H1 (cell line): Measurements from ENCODE around the gene SEC24B. TPM values are rescaled to one million over a fixed set of nuclear protein-coding genes. Genes with fewer than 3 reads are reported as not detected.
"Not testable (repeated sequence)": the region's sequence is repeated elsewhere in the genome, so short reads cannot be mapped to it uniquely, and the experiment has no call there.

ENCODE experiments used
- CTCF ChIA-PET: fragments of 300-600 bp; sonication (Branson Sonifier 250); formaldehyde crosslinking; loops from one replicate; lab custom pipeline; 2021; ENCODE audit not compliant: partially characterized antibody; lab: Charles Lee
- POLR2A ChIA-PET: fragments of 300-600 bp; sonication (Branson Sonifier 250); formaldehyde crosslinking; loops from one replicate; lab custom pipeline; 2021; ENCODE audit warnings: inconsistent platforms; ENCODE audit not compliant: partially characterized antibody; lab: Charles Lee
- DNase-seq, 2 experiments: peaks; one replicate each; pipeline versions ENCODE4 v3.0.0 to v3.0.0-alpha.2; 2010 to 2022; ENCODE audit warnings: low spot score in 2 of 2, low read depth in 1 of 2, mixed read lengths in 1 of 2
- FAIRE-seq: peaks from 2 replicates; lab custom pipeline; 2011; peaks lifted over from hg19 to GRCh38; lab: Jason Lieb, UNC
- H2AFZ ChIP-seq: 2 replicates; pipeline ENCODE4 v1.8.1; 2012; ENCODE audit warnings: low read length, inconsistent platforms
- H2AK5ac ChIP-seq: 2 replicates; pipeline ENCODE4 v1.6.1; 2013; ENCODE audit warnings: low read depth, low read length
- H2BK120ac ChIP-seq: replicated peaks from 2 replicates; pipeline ENCODE3; 2013; ENCODE audit warnings: low read depth, low read length, inconsistent platforms
- H2BK12ac ChIP-seq: 2 replicates; pipeline ENCODE4 v1.6.1; 2013; ENCODE audit warnings: low read depth, low read length
- H2BK15ac ChIP-seq: 2 replicates; pipeline ENCODE4 v1.6.1; 2013; ENCODE audit warnings: low read length
- H2BK20ac ChIP-seq: 2 replicates; pipeline ENCODE4 v1.6.1; 2013; ENCODE audit warnings: low read length
- H2BK5ac ChIP-seq: 2 replicates; pipeline ENCODE4 v1.6.1; 2013; ENCODE audit warnings: low read depth, low read length
- H3K14ac ChIP-seq: 2 replicates; pipeline ENCODE4 v1.6.1; 2013; ENCODE audit warnings: inconsistent platforms; ENCODE audit not compliant: insufficient read length
- H3K18ac ChIP-seq: 2 replicates; pipeline ENCODE4 v1.6.1; 2013; ENCODE audit warnings: low read length; ENCODE audit errors: extremely low read depth
- H3K23ac ChIP-seq: 2 replicates; pipeline ENCODE4 v1.6.1; 2013; ENCODE audit warnings: inconsistent platforms; ENCODE audit not compliant: insufficient read length
- H3K23me2 ChIP-seq: 2 replicates; pipeline ENCODE4 v1.6.1; 2013; ENCODE audit warnings: low read depth, low read length
- H3K27ac ChIP-seq: 2 replicates; pipeline ENCODE4 v1.6.1; 2011; ENCODE audit warnings: low read depth, low read length, inconsistent platforms
- H3K27me3 ChIP-seq, 4 experiments: replicated peaks in 1 of 4; 1 replicate in 1 of 4; 2 replicates in 3 of 4; pipeline versions ENCODE4 v1.6.1 to v1.8.1; 2011 to 2013; ENCODE audit warnings: low read length in 3 of 4, mild to moderate bottlenecking in 3 of 4, inconsistent platforms in 2 of 4, mixed read lengths in 2 of 4, moderate library complexity in 1 of 4; ENCODE audit not compliant: control insufficient read depth in 3 of 4, insufficient read depth in 3 of 4; ENCODE audit errors: extremely low read depth in 1 of 4
- H3K36me3 ChIP-seq, 4 experiments: 2 replicates each; pipeline versions ENCODE4 v1.6.1 to v1.8.1; 2011 to 2013; ENCODE audit warnings: mild to moderate bottlenecking in 4 of 4, low read length in 3 of 4, moderate library complexity in 2 of 4, control low read depth in 1 of 4, inconsistent platforms in 1 of 4; ENCODE audit not compliant: insufficient read depth in 4 of 4, control insufficient read depth in 2 of 4
- H3K4ac ChIP-seq: replicated peaks from 2 replicates; pipeline ENCODE3; 2013; ENCODE audit warnings: low read length, low read depth, mixed read lengths, inconsistent platforms; ENCODE audit not compliant: insufficient read length
- H3K4me1 ChIP-seq, 4 experiments: replicated peaks in 1 of 4; 1 replicate in 1 of 4; 2 replicates in 3 of 4; pipeline versions ENCODE4 v1.6.1 to v1.8.1; 2011 to 2013; ENCODE audit warnings: low read length in 3 of 4, inconsistent platforms in 2 of 4, mixed read lengths in 1 of 4; ENCODE audit not compliant: insufficient read depth in 4 of 4, control insufficient read depth in 3 of 4
- H3K4me2 ChIP-seq, 2 experiments: 2 replicates each; pipeline versions ENCODE4 v1.6.1 to v1.8.1; 2011 to 2013; ENCODE audit warnings: low read depth in 2 of 2, low read length in 2 of 2, control low read depth in 1 of 2, inconsistent platforms in 1 of 2, mild to moderate bottlenecking in 1 of 2; ENCODE audit not compliant: insufficient read depth in 1 of 2
- H3K4me3 ChIP-seq, 4 experiments: fragments of 200-600, 300-600 bp in 1 of 4; sonication (generic), shearing (Covaris generic), sonication (Bioruptor Twin) in 1 of 4; 2 replicates each; pipeline versions ENCODE4 v1.5.1 to v1.8.1; 2011 to 2016; ENCODE audit warnings: low read length in 4 of 4, low read depth in 3 of 4, control low read depth in 2 of 4, inconsistent platforms in 2 of 4, mild to moderate bottlenecking in 2 of 4, mixed read lengths in 1 of 4, moderate library complexity in 1 of 4; ENCODE audit not compliant: insufficient read depth in 2 of 4; ENCODE audit errors: extremely low read depth in 1 of 4
- H3K56ac ChIP-seq: replicated peaks from 2 replicates; pipeline ENCODE3; 2013; ENCODE audit warnings: low read depth, mild to moderate bottlenecking, mixed read lengths, low read length, inconsistent platforms; ENCODE audit not compliant: insufficient read length
- H3K79me1 ChIP-seq: 2 replicates; pipeline ENCODE4 v1.6.1; 2013; ENCODE audit warnings: low read depth, low read length, control low read depth
- H3K79me2 ChIP-seq, 2 experiments: 2 replicates each; pipeline versions ENCODE4 v1.6.1 to v1.8.1; 2012 to 2013; ENCODE audit warnings: low read length in 2 of 2, mild to moderate bottlenecking in 2 of 2, inconsistent platforms in 1 of 2; ENCODE audit not compliant: insufficient read depth in 2 of 2, control insufficient read depth in 1 of 2
- H3K9ac ChIP-seq, 4 experiments: replicated peaks in 1 of 4; 1 replicate in 1 of 4; 2 replicates in 3 of 4; pipeline versions ENCODE4 v1.6.1 to v1.8.1; 2011 to 2013; ENCODE audit warnings: low read depth in 3 of 4, low read length in 3 of 4, control low read depth in 2 of 4, mild to moderate bottlenecking in 2 of 4, moderate library complexity in 2 of 4, inconsistent platforms in 1 of 4; ENCODE audit errors: extremely low read depth in 1 of 4
- H3K9me3 ChIP-seq, 2 experiments: 2 replicates each; pipeline versions ENCODE4 v1.6.1 to v1.8.1; 2012 to 2013; ENCODE audit warnings: mild to moderate bottlenecking in 2 of 2, moderate library complexity in 2 of 2, control low read depth in 1 of 2, inconsistent platforms in 1 of 2, low read depth in 1 of 2, low read length in 1 of 2, mixed read lengths in 1 of 2; ENCODE audit not compliant: insufficient read depth in 2 of 2
- H4K20me1 ChIP-seq, 2 experiments: replicated peaks in 1 of 2; 2 replicates each; pipeline versions ENCODE3 to v1.8.1; 2011 to 2013; ENCODE audit warnings: inconsistent platforms in 2 of 2, low read length in 2 of 2, mild to moderate bottlenecking in 1 of 2; ENCODE audit not compliant: insufficient read depth in 2 of 2, control insufficient read depth in 1 of 2
- H4K5ac ChIP-seq: 2 replicates; pipeline ENCODE4 v1.6.1; 2013; ENCODE audit warnings: low read length, low read depth, mixed read lengths, inconsistent platforms; ENCODE audit not compliant: insufficient read length
- H4K8ac ChIP-seq: 2 replicates; pipeline ENCODE4 v1.8.0; 2013; ENCODE audit warnings: mild to moderate bottlenecking, moderate library complexity, low read length, inconsistent platforms; ENCODE audit not compliant: insufficient read depth; ENCODE audit errors: extremely low read depth
- H4K91ac ChIP-seq: replicated peaks from 2 replicates; pipeline ENCODE3; 2013; ENCODE audit warnings: low read length, mixed read lengths, inconsistent platforms; ENCODE audit not compliant: insufficient read length
- WGBS, 2 experiments: shearing (Covaris generic) in 1 of 2; methylation state at CpG; one replicate each; pipeline versions ENCODE4 v1.1.6 to v1.1.7; 2013 to 2015; ENCODE audit warnings: low lambda C conversion rate in 2 of 2, mixed read lengths in 2 of 2, inconsistent platforms in 1 of 2, low coverage in 1 of 2, missing lambda C conversion rate in 1 of 2; ENCODE audit not compliant: insufficient replicate concordance in 2 of 2, insufficient coverage in 1 of 2, insufficient read length in 1 of 2; ENCODE audit errors: extremely low coverage in 1 of 2, missing lambda C conversion rate in 1 of 2; 5-methylcytosine and 5-hydroxymethylcytosine counted together
- polyA plus RNA-seq, 7 experiments: library from polyadenylated mRNA; depleted of rRNA in 3 of 7; stranded (reverse) in 5 of 7; unstranded in 2 of 7; fragments of >200 nt in 5 of 7; fragments of 200-250 nt in 2 of 7; gene quantifications; 1 replicate in 5 of 7; 2 replicates in 1 of 7; 4 replicates in 1 of 7; pipeline versions ENCODE4 v1.2.1 to v1.2.3, GENCODE V29; 2011 to 2013; ENCODE audit warnings: missing spikeins in 2 of 7, mixed read lengths in 2 of 7
- total RNA-seq: library from RNA; stranded (reverse); fragmentation: NEBNext Ultra II Directional; extraction: Animal tissue kit (Norgen Biotek cat#: 25700); gene quantifications from 2 replicates; pipeline ENCODE4 v1.2.1, GENCODE V29; 2021

SEC24B gene
- total and polyA plus RNA-seq, 2 of the 8 experiments (the other 6 are each of a cell fraction or from before 2014, with no cell fraction given) = 25.6 to 30.9 TPM

DNA sequence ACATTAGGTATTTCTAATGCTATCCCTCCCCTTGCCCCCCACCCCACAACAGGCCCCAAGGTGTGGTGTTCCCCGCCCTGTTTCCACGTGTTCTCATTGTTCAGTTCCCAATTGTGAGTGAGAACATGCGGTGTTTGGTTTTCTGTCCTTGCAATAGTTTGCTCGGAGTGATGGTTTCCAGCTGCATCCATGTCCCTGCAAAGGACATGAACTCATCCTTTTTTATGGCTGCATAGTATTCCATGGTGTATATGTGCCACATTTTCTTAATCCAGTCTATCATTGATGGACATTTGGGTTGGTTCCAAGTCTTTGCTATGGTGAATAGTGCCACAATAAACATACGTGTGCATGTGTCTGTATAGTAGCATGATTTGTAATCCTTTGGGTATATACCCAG, 146.4 kb downstream of the SEC24B start:
- POLR2A ChIA-PET = not testable (repeated sequence)

More for the DNA sequence above, 146.4 kb downstream of the SEC24B start:
- H2BK12ac ChIP-seq, H3K4me1 ChIP-seq, H2BK5ac ChIP-seq, FAIRE-seq, H3K79me2 ChIP-seq, H3K56ac ChIP-seq, H2BK120ac ChIP-seq, H3K14ac ChIP-seq, H3K27ac ChIP-seq, H3K23ac ChIP-seq, H2AK5ac ChIP-seq, H3K23me2 ChIP-seq, H3K18ac ChIP-seq, H4K8ac ChIP-seq, H3K9me3 ChIP-seq, H2AFZ ChIP-seq, H2BK20ac ChIP-seq, H3K4me2 ChIP-seq, H3K27me3 ChIP-seq, DNase-seq, H4K91ac ChIP-seq, H4K20me1 ChIP-seq, H3K9ac ChIP-seq, CTCF ChIA-PET, H3K4ac ChIP-seq, H3K4me3 ChIP-seq, H3K79me1 ChIP-seq, H3K36me3 ChIP-seq, H2BK15ac ChIP-seq, H4K5ac ChIP-seq: not testable (repeated sequence)
- 99% methylated on average over 5 of the region's 5 CpGs; no CpG with 5 or more reads in 1 of the 2 experiments for WGBS, 2 experiments
